ENCODE results near the gene TRAFD1. TPM values are rescaled to one million over a fixed set of nuclear protein-coding genes. Genes with fewer than 3 reads are reported as not detected.

The TRAFD1 gene
- total and polyA plus RNA-seq, 2 donors (not counting 3 experiments of a cell fraction or from before 2014, with no cell fraction given), result 20.3 to 24.9 TPM

GRCh38 chr12:112167031-112167461, 41.7 kb downstream of the TRAFD1 start:
- no peak for TF ChIP-seq EZH2 (IDR thresholded peaks at IDR 0.05; ENCODE audit: borderline replicate concordance, low read depth, low read length, severe bottlenecking)
- TF ChIP-seq FOS (IDR thresholded peaks at IDR 0.05; ENCODE audit: borderline replicate concordance, insufficient read depth, low read length), result no peak
- H3K4me1 ChIP-seq (ENCODE audit: control insufficient read depth, extremely low read depth, insufficient read depth, low read length), result no peaks in the 10 kb centered on the region
- intact Hi-C loops (cut with micrococcal nuclease), result no loop called here
- no TSS peak for BruUV-seq (replicated peaks)
- no peak overlapping the region for H3K9ac ChIP-seq (replicated peaks; ENCODE audit: extremely low read depth, insufficient read depth, low read length)
- no peaks in the 10 kb centered on the region for H3K9me1 ChIP-seq (replicated peaks; ENCODE audit: control insufficient read depth, extremely low read depth, insufficient read depth, low read length)
- dilution Hi-C loops (cut with MboI; ENCODE audit: extremely low pct_ligation_motif_present, low sequenced_read_pairs), result no loop called here
- H3K79me2 ChIP-seq (ENCODE audit: control insufficient read depth, insufficient read depth, low read length), result no peaks in the 10 kb centered on the region
- no peak overlapping the region for H2AFZ ChIP-seq (ENCODE audit: low read depth, low read length)
- H3K9me3 ChIP-seq (replicated peaks; ENCODE audit: control insufficient read depth, insufficient read depth, low read length), result no peaks in the 10 kb centered on the region
- peaks cover 0 to 10% of the 10 kb centered on the region in 2 experiments for H3K36me3 ChIP-seq (ENCODE audit: control insufficient read depth in 2 of 2, extremely low read depth in 1 of 2, insufficient read depth in 2 of 2, low read length in 2 of 2)
- no peak overlapping the region for H3K4me3 ChIP-seq (replicated peaks in 1 of 3; ENCODE audit: insufficient read depth in 1 of 3, low read depth in 1 of 3, low read length in 3 of 3)
- H4K20me1 ChIP-seq (replicated peaks; ENCODE audit: control insufficient read depth, extremely low read depth, insufficient read depth, low read length), result no peaks in the 10 kb centered on the region
- ChIA-PET CTCF (no interaction called here), POLR2A (no interaction called here)
- no peak for FAIRE-seq
- H3K4me2 ChIP-seq (ENCODE audit: insufficient read depth, low read length), result no peak overlapping the region
- H3K27me3 ChIP-seq (ENCODE audit: control insufficient read depth in 2 of 2, insufficient read depth in 2 of 2, low read length in 2 of 2), result no peaks in the 10 kb centered on the region
- no peak for DNase-seq (ENCODE audit: low read depth, low spot score)
- no peak overlapping the region for H3K27ac ChIP-seq (ENCODE audit: insufficient read depth, low read depth, low read length)

- no TSS peak for BruUV-seq (replicated peaks)
- ChIA-PET POLR2A (no interaction called here), CTCF (no interaction called here)
- peaks cover 0 to 15% of the 10 kb centered on the region in 2 experiments for H3K36me3 ChIP-seq (ENCODE audit: control insufficient read depth in 2 of 2, extremely low read depth in 1 of 2, insufficient read depth in 2 of 2, low read length in 2 of 2)
- no peaks in the 10 kb centered on the region for H3K4me1 ChIP-seq (ENCODE audit: control insufficient read depth, extremely low read depth, insufficient read depth, low read length)
- no peak overlapping the region for H3K4me3 ChIP-seq (replicated peaks in 1 of 3; ENCODE audit: insufficient read depth in 1 of 3, low read depth in 1 of 3, low read length in 3 of 3)
- intact Hi-C loops (cut with micrococcal nuclease), result no loop called here
- DNase-seq (ENCODE audit: low read depth, low spot score), result no peak
- no peak for FAIRE-seq
- H3K9me3 ChIP-seq (replicated peaks; ENCODE audit: control insufficient read depth, insufficient read depth, low read length), result no peaks in the 10 kb centered on the region
- no peak overlapping the region for H2AFZ ChIP-seq (ENCODE audit: low read depth, low read length)
- no peaks in the 10 kb centered on the region for H4K20me1 ChIP-seq (replicated peaks; ENCODE audit: control insufficient read depth, extremely low read depth, insufficient read depth, low read length)
- H3K27me3 ChIP-seq (ENCODE audit: control insufficient read depth in 2 of 2, insufficient read depth in 2 of 2, low read length in 2 of 2), result no peaks in the 10 kb centered on the region
- no peak overlapping the region for H3K4me2 ChIP-seq (ENCODE audit: insufficient read depth, low read length)
- H3K9me1 ChIP-seq (replicated peaks; ENCODE audit: control insufficient read depth, extremely low read depth, insufficient read depth, low read length), result no peaks in the 10 kb centered on the region
- no peak overlapping the region for H3K9ac ChIP-seq (replicated peaks; ENCODE audit: extremely low read depth, insufficient read depth, low read length)
- dilution Hi-C loops (cut with MboI; ENCODE audit: extremely low pct_ligation_motif_present, low sequenced_read_pairs), result no loop called here
- H3K79me2 ChIP-seq (ENCODE audit: control insufficient read depth, insufficient read depth, low read length), result no peaks in the 10 kb centered on the region
- TF ChIP-seq GATA2 (IDR thresholded peaks at IDR 0.05; ENCODE audit: insufficient read depth, insufficient read length, low read depth, low read length), result no peak
- TF ChIP-seq MAX (IDR thresholded peaks at IDR 0.05; ENCODE audit: insufficient read depth, insufficient read length), result no peak
- TF ChIP-seq CTCF (IDR thresholded peaks at IDR 0.05; ENCODE audit: extremely low read depth in 1 of 2, insufficient read depth in 1 of 2, low read depth in 1 of 2, low read length in 2 of 2), result no peak
- TF ChIP-seq POLR2AphosphoS5 (IDR thresholded peaks at IDR 0.05; ENCODE audit: insufficient read depth, low read depth, low read length), result no peak
- no peak for TF ChIP-seq EZH2 (IDR thresholded peaks at IDR 0.05; ENCODE audit: borderline replicate concordance, low read depth, low read length, severe bottlenecking)
- no peak for TF ChIP-seq POLR2A (IDR thresholded peaks at IDR 0.05; ENCODE audit: low read depth, low read length)
- TF ChIP-seq MYC (IDR thresholded peaks at IDR 0.05; ENCODE audit: low read depth, low read length), result no peak
- no peak for TF ChIP-seq JUN (IDR thresholded peaks at IDR 0.05; ENCODE audit: borderline replicate concordance, insufficient read depth, insufficient read length, low read depth)
- no peak for TF ChIP-seq FOS (IDR thresholded peaks at IDR 0.05; ENCODE audit: borderline replicate concordance, insufficient read depth, low read length)
- no peak overlapping the region for H3K27ac ChIP-seq (ENCODE audit: insufficient read depth, low read depth, low read length)
Observed at GRCh38 chr12:112167718-112168525, 42.6 kb downstream of the TRAFD1 start.
